Naive thymus-derived CD4-positive, alpha-beta T cell (primary cell): ENCODE measurements around the gene KAZN. TPM values are rescaled to one million over a fixed set of nuclear protein-coding genes. Genes with fewer than 3 reads are reported as not detected.

Source experiments
- ATAC-seq: fragments of 150-1000 bp; cut with Tn5 transposase; 2 replicates; pipeline ENCODE4 v1.10.0; 2021; ENCODE audit warnings: mild to moderate bottlenecking, moderate library complexity
- CTCF ChIA-PET: fragments of 350-600 bp; sonication (Branson Sonifier 250); formaldehyde crosslinking; loops from one replicate; lab custom pipeline; 2021; ENCODE audit warnings: antibody characterized with exemption; lab: Charles Lee
- POLR2A ChIA-PET: fragments of 350-600 bp; sonication (Branson Sonifier 250); formaldehyde crosslinking; loops from one replicate; lab custom pipeline; 2021; ENCODE audit warnings: antibody characterized with exemption, inconsistent platforms; lab: Charles Lee
- DNase-seq, 9 donors: peaks; one replicate each; pipeline versions ENCODE4 v3.0.0 to v3.0.0-alpha.2; 2020 to 2022; ENCODE audit warnings: mixed read lengths in 1 of 9
- H3K27ac ChIP-seq: one replicate; pipeline ENCODE4 v1.7.0; 2013; ENCODE audit warnings: mild to moderate bottlenecking, low read depth, low read length, moderate library complexity
- H3K27me3 ChIP-seq, 2 donors: one replicate each; pipeline ENCODE4 v1.7.0; 2013; ENCODE audit warnings: low read length in 2 of 2, mild to moderate bottlenecking in 2 of 2, moderate library complexity in 2 of 2; ENCODE audit not compliant: control insufficient read depth in 2 of 2, insufficient read depth in 2 of 2
- H3K36me3 ChIP-seq, 3 experiments: 1 replicate in 2 of 3; 2 replicates in 1 of 3; pipeline ENCODE4 v1.7.0; 2013; ENCODE audit warnings: low read length in 3 of 3, mild to moderate bottlenecking in 3 of 3, moderate library complexity in 1 of 3; ENCODE audit not compliant: insufficient read depth in 3 of 3, control insufficient read depth in 2 of 3
- H3K4me1 ChIP-seq, 2 donors: one replicate each; pipeline ENCODE4 v1.7.0; 2013; ENCODE audit warnings: low read length in 2 of 2, mild to moderate bottlenecking in 2 of 2, moderate library complexity in 1 of 2; ENCODE audit not compliant: control insufficient read depth in 2 of 2, insufficient read depth in 2 of 2
- H3K4me3 ChIP-seq: 2 replicates; pipeline ENCODE4 v1.7.0; 2013; ENCODE audit warnings: mild to moderate bottlenecking, low read length
- H3K9me3 ChIP-seq, 3 experiments: 1 replicate in 2 of 3; 2 replicates in 1 of 3; pipeline ENCODE4 v1.7.0; 2013; ENCODE audit warnings: low read length in 3 of 3; ENCODE audit not compliant: control insufficient read depth in 2 of 3
- H3K27ac Mint-ChIP-seq, 9 donors: one replicate each; pipeline ENCODE4 v1.8.0; 2020 to 2022; ENCODE audit warnings: mixed read lengths in 9 of 9, mild to moderate bottlenecking in 8 of 9, moderate library complexity in 5 of 9, inconsistent platforms in 2 of 9
- H3K27me3 Mint-ChIP-seq, 5 donors: one replicate each; pipeline ENCODE4 v1.8.0; 2021 to 2022; ENCODE audit warnings: mixed read lengths in 5 of 5, mild to moderate bottlenecking in 1 of 5
- H3K36me3 Mint-ChIP-seq, 5 donors: one replicate each; pipeline ENCODE4 v1.8.0; 2020 to 2022; ENCODE audit warnings: mixed read lengths in 5 of 5, mild to moderate bottlenecking in 3 of 5, inconsistent platforms in 1 of 5
- H3K4me1 Mint-ChIP-seq, 7 donors: one replicate each; pipeline ENCODE4 v1.8.0; 2020 to 2022; ENCODE audit warnings: mixed read lengths in 7 of 7, mild to moderate bottlenecking in 3 of 7, inconsistent platforms in 1 of 7
- H3K4me3 Mint-ChIP-seq, 10 donors: one replicate each; pipeline ENCODE4 v1.8.0; 2020 to 2022; ENCODE audit warnings: mild to moderate bottlenecking in 10 of 10, mixed read lengths in 10 of 10, moderate library complexity in 6 of 10, inconsistent platforms in 2 of 10
- H3K9me3 Mint-ChIP-seq, 11 donors: one replicate each; pipeline ENCODE4 v1.8.0; 2020 to 2022; ENCODE audit warnings: mixed read lengths in 11 of 11, mild to moderate bottlenecking in 4 of 11, inconsistent platforms in 1 of 11, moderate library complexity in 1 of 11
- intact Hi-C, 2 donors: fragments of 100-400 bp; cut with micrococcal nuclease; formaldehyde crosslinking; loops; one replicate each; pipeline ENCODE4 v1.15.1; 2023
- polyA plus RNA-seq, 2 donors: library from polyadenylated mRNA; unstranded; fragments of 300-500 nt; fragmentation: Illumina TruSeq; gene quantifications; one replicate each; pipeline ENCODE4 v1.2.3, GENCODE V29; 2021
- total RNA-seq, 6 experiments: library from RNA in 5 of 6; stranded (reverse) in 5 of 6; gene quantifications; 1 replicate in 5 of 6; 2 replicates in 1 of 6; pipeline ENCODE4 v1.2.3 and lab custom pipeline; 2021 to 2026

Gene KAZN
- total and polyA plus RNA-seq, 7 experiments from 2014 or later = 0.08 to 0.87 (median 0.30) TPM

GRCh38 chr1:15058261-15058660 is 459.8 kb downstream of the KAZN start:
- Histone ChIP-seq H3K36me3 (no peaks in the 10 kb centered on the region), H3K27ac (no peak overlapping the region), H3K9me3 (peaks cover 0 to 7% (median 0%) of the 10 kb centered on the region in 3 experiments), H3K4me1 (no peaks in the 10 kb centered on the region), H3K27me3 (no peaks in the 10 kb centered on the region), H3K4me3 (no peak overlapping the region)
- intact Hi-C loops = no loop called here
- Mint-ChIP-seq H3K27me3 (peaks cover 0 to 5% (median 0%) of the 10 kb centered on the region in 5 donors), H3K4me3 (no peak overlapping the region), H3K4me1 (no peaks in the 10 kb centered on the region), H3K36me3 (no peaks in the 10 kb centered on the region), H3K27ac (no peak overlapping the region), H3K9me3 (peaks cover 0 to 7% (median 0%) of the 10 kb centered on the region in 11 donors)
- DNase-seq (no peak), ATAC-seq (no peak)
- ChIA-PET CTCF (no interaction called here), POLR2A (no interaction called here)

- Histone ChIP-seq H3K4me3 (no peak overlapping the region), H3K9me3 (peaks cover 0 to 7% (median 0%) of the 10 kb centered on the region in 3 experiments), H3K4me1 (no peaks in the 10 kb centered on the region), H3K36me3 (no peaks in the 10 kb centered on the region), H3K27me3 (no peaks in the 10 kb centered on the region), H3K27ac (no peak overlapping the region)
- Mint-ChIP-seq H3K27me3 (peaks cover 0 to 5% (median 0%) of the 10 kb centered on the region in 5 donors), H3K9me3 (peaks cover 0 to 7% (median 0%) of the 10 kb centered on the region in 11 donors), H3K4me1 (no peaks in the 10 kb centered on the region), H3K27ac (no peak overlapping the region), H3K36me3 (no peaks in the 10 kb centered on the region), H3K4me3 (no peak overlapping the region)
- intact Hi-C loops = no loop called here
- ATAC-seq (no peak), DNase-seq (no peak)
- CTCF ChIA-PET = no interaction called here
- POLR2A ChIA-PET = no interaction called here
Measured at GRCh38 chr1:15060104-15060503, 461.6 kb downstream of the KAZN start.

- no peaks in the 10 kb centered on the region for H3K27me3 Mint-ChIP-seq
- H3K36me3 Mint-ChIP-seq = no peaks in the 10 kb centered on the region
- Histone ChIP-seq H3K36me3 (no peaks in the 10 kb centered on the region), H3K27me3 (no peaks in the 10 kb centered on the region), H3K27ac (no peak overlapping the region), H3K4me3 (no peak overlapping the region), H3K9me3 (peaks cover 0 to 7% (median 0%) of the 10 kb centered on the region in 3 experiments), H3K4me1 (no peaks in the 10 kb centered on the region)
- H3K4me1 Mint-ChIP-seq = peaks cover 0 to 12% (median 0%) of the 10 kb centered on the region in 7 donors
- ChIA-PET CTCF (no interaction called here), POLR2A (no interaction called here)
- no peak for DNase-seq
- intact Hi-C loops = no loop called here
- ATAC-seq = no peak
- H3K9me3 Mint-ChIP-seq = peaks cover 0 to 7% (median 0%) of the 10 kb centered on the region in 11 donors
- H3K27ac Mint-ChIP-seq = no peak overlapping the region
- H3K4me3 Mint-ChIP-seq = no peak overlapping the region
Measured at GRCh38 chr1:15062479-15063099, 464.1 kb downstream of the KAZN start.

- ChIA-PET POLR2A (no interaction called here), CTCF (no interaction called here)
- no peak overlapping the region for H3K4me3 ChIP-seq
- H3K27me3 ChIP-seq = no peaks in the 10 kb centered on the region
- no peak overlapping the region for H3K4me3 Mint-ChIP-seq
- H3K27me3 Mint-ChIP-seq = no peaks in the 10 kb centered on the region
- peaks cover 0 to 7% (median 0%) of the 10 kb centered on the region in 3 experiments for H3K9me3 ChIP-seq
- no peak overlapping the region for H3K27ac Mint-ChIP-seq
- no peaks in the 10 kb centered on the region for H3K36me3 ChIP-seq
- ATAC-seq = no peak
- no peaks in the 10 kb centered on the region for H3K36me3 Mint-ChIP-seq
- peaks cover 0 to 7% (median 0%) of the 10 kb centered on the region in 11 donors for H3K9me3 Mint-ChIP-seq
- intact Hi-C loops = no loop called here
- no peaks in the 10 kb centered on the region for H3K4me1 ChIP-seq
- H3K27ac ChIP-seq = no peak overlapping the region
- peaks cover 0 to 12% (median 0%) of the 10 kb centered on the region in 7 donors for H3K4me1 Mint-ChIP-seq
- DNase-seq = no peak
Measured at GRCh38 chr1:15063346-15063745, 464.9 kb downstream of the KAZN start.

GRCh38 chr1:15063783-15064182 is 465.3 kb downstream of the KAZN start:
- H3K4me3 Mint-ChIP-seq = no peak overlapping the region
- no peak for ATAC-seq
- intact Hi-C loops = no loop called here
- H3K9me3 ChIP-seq = peaks cover 0 to 7% (median 0%) of the 10 kb centered on the region in 3 experiments
- no peaks in the 10 kb centered on the region for H3K27me3 ChIP-seq
- H3K9me3 Mint-ChIP-seq = peaks cover 0 to 7% (median 0%) of the 10 kb centered on the region in 11 donors
- ChIA-PET CTCF (no interaction called here), POLR2A (no interaction called here)
- no peaks in the 10 kb centered on the region for H3K27me3 Mint-ChIP-seq
- no peaks in the 10 kb centered on the region for H3K36me3 Mint-ChIP-seq
- no peak for DNase-seq
- no peaks in the 10 kb centered on the region for H3K4me1 ChIP-seq
- no peak overlapping the region for H3K27ac Mint-ChIP-seq
- peaks cover 0 to 12% (median 0%) of the 10 kb centered on the region in 7 donors for H3K4me1 Mint-ChIP-seq
- H3K27ac ChIP-seq = no peak overlapping the region
- H3K4me3 ChIP-seq = no peak overlapping the region
- no peaks in the 10 kb centered on the region for H3K36me3 ChIP-seq

- DNase-seq (no peak), ATAC-seq (no peak)
- H3K4me1 ChIP-seq = no peaks in the 10 kb centered on the region
- H3K36me3 ChIP-seq = no peaks in the 10 kb centered on the region
- H3K4me1 Mint-ChIP-seq = peaks cover 0 to 12% (median 0%) of the 10 kb centered on the region in 7 donors
- H3K27me3 Mint-ChIP-seq = no peaks in the 10 kb centered on the region
- no peaks in the 10 kb centered on the region for H3K27me3 ChIP-seq
- H3K9me3 ChIP-seq = peaks cover 0 to 7% (median 0%) of the 10 kb centered on the region in 3 experiments
- peaks cover 0 to 7% (median 0%) of the 10 kb centered on the region in 11 donors for H3K9me3 Mint-ChIP-seq
- ChIA-PET POLR2A (no interaction called here), CTCF (no interaction called here)
- no peak overlapping the region for H3K4me3 ChIP-seq
- no peaks in the 10 kb centered on the region for H3K36me3 Mint-ChIP-seq
- no peak overlapping the region for H3K27ac ChIP-seq
- H3K4me3 Mint-ChIP-seq = no peak overlapping the region
- intact Hi-C loops = no loop called here
- no peak overlapping the region for H3K27ac Mint-ChIP-seq
Measured at GRCh38 chr1:15064217-15064929, 465.9 kb downstream of the KAZN start.
